B cell (primary cell): Measurements from ENCODE around the gene CXCL12. TPM values are rescaled to one million over a fixed set of nuclear protein-coding genes. Genes with fewer than 3 reads are reported as not detected.

Source experiments
- ATAC-seq: fragments of 200-7000 bp; cut with Tn5 transposase; one replicate; pipeline ENCODE4 v1.10.0; 2021; ENCODE audit warnings: low read depth, mild to moderate bottlenecking, moderate number of reproducible peaks, moderate library complexity
- CTCF ChIA-PET: fragments of 350-600 bp; sonication (Branson Sonifier 250); formaldehyde crosslinking; loops from one replicate; lab custom pipeline; 2021; ENCODE audit warnings: antibody characterized with exemption, inconsistent platforms; lab: Charles Lee
- POLR2A ChIA-PET: fragments of 350-600 bp; sonication (Branson Sonifier 250); formaldehyde crosslinking; loops from one replicate; lab custom pipeline; 2021; ENCODE audit warnings: antibody characterized with exemption; lab: Charles Lee
- DNase-seq: peaks from one replicate; pipeline ENCODE4 v3.0.0; 2013
- H2AFZ ChIP-seq: 2 replicates; pipeline ENCODE4 v1.6.1; 2012; ENCODE audit warnings: mild to moderate bottlenecking, low read depth, low read length; ENCODE audit not compliant: insufficient read depth, poor library complexity, severe bottlenecking
- H3K27ac ChIP-seq, 2 donors: 1 replicate in 1 of 2; 2 replicates in 1 of 2; pipeline ENCODE4 v1.5.1; 2012 to 2013; ENCODE audit warnings: low read length in 2 of 2, mild to moderate bottlenecking in 2 of 2, moderate library complexity in 1 of 2
- H3K27me3 ChIP-seq, 4 experiments: fragments of 200-600 bp in 1 of 4; sonication (generic) in 1 of 4; replicated peaks in 1 of 4; 1 replicate in 2 of 4; 2 replicates in 2 of 4; pipeline versions ENCODE4 v1.6.1 to v1.7.0; 2013 to 2016; ENCODE audit warnings: low read length in 3 of 4, mild to moderate bottlenecking in 2 of 4, mixed read lengths in 1 of 4, moderate library complexity in 1 of 4; ENCODE audit not compliant: insufficient read depth in 4 of 4, control insufficient read depth in 3 of 4; ENCODE audit errors: control extremely low read depth in 1 of 4
- H3K36me3 ChIP-seq, 2 experiments: replicated peaks in 1 of 2; 1 replicate in 1 of 2; 2 replicates in 1 of 2; pipeline versions ENCODE4 v1.6.1 to v1.7.1; 2013; ENCODE audit warnings: low read length in 1 of 2; ENCODE audit not compliant: insufficient read depth in 2 of 2, control insufficient read depth in 1 of 2; ENCODE audit errors: control extremely low read depth in 1 of 2, extremely low read depth in 1 of 2
- H3K4me1 ChIP-seq, 2 donors: fragments of 200-600 bp in 1 of 2; sonication (generic) in 1 of 2; 1 replicate in 1 of 2; 2 replicates in 1 of 2; pipeline versions ENCODE4 v1.5.1 to v1.6.1; 2013 to 2017; ENCODE audit warnings: low read length in 2 of 2; ENCODE audit not compliant: control insufficient read depth in 2 of 2, insufficient read depth in 2 of 2
- H3K4me2 ChIP-seq: replicated peaks from 2 replicates; pipeline ENCODE3; 2012; ENCODE audit warnings: mild to moderate bottlenecking, low read depth, low read length; ENCODE audit not compliant: poor library complexity, severe bottlenecking
- H3K4me3 ChIP-seq, 5 experiments: fragments of 200-600 bp in 1 of 5; sonication (generic) in 1 of 5; 1 replicate in 3 of 5; 2 replicates in 2 of 5; pipeline versions ENCODE4 v1.5.1 to v1.7.0; 2011 to 2016; ENCODE audit warnings: low read length in 4 of 5, mild to moderate bottlenecking in 4 of 5, low read depth in 2 of 5, control low read depth in 1 of 5, moderate library complexity in 1 of 5; ENCODE audit not compliant: insufficient read depth in 1 of 5; ENCODE audit errors: control extremely low read depth in 1 of 5, extremely low read depth in 1 of 5
- H3K79me2 ChIP-seq: fragments of 200-600 bp; sonication (generic); one replicate; pipeline ENCODE4 v1.6.0; 2016; ENCODE audit warnings: low read length; ENCODE audit not compliant: control insufficient read depth, insufficient read depth
- H3K9ac ChIP-seq: fragments of 200-600 bp; sonication (generic); 2 replicates; pipeline ENCODE4 v1.6.1; 2017; ENCODE audit warnings: mild to moderate bottlenecking, low read length, moderate library complexity
- H3K9me3 ChIP-seq, 3 donors: one replicate each; pipeline versions ENCODE4 v1.6.1 to v1.7.1; 2013; ENCODE audit warnings: low read length in 2 of 3; ENCODE audit not compliant: control insufficient read depth in 2 of 3, insufficient read depth in 1 of 3; ENCODE audit errors: control extremely low read depth in 1 of 3
- H4K20me1 ChIP-seq: 2 replicates; pipeline ENCODE4 v1.6.0; 2012; ENCODE audit warnings: mild to moderate bottlenecking, low read length; ENCODE audit not compliant: insufficient read depth, control insufficient read depth, poor library complexity, severe bottlenecking
- H3K27ac Mint-ChIP-seq: one replicate; pipeline ENCODE4 v1.8.0; 2021; ENCODE audit warnings: mixed read lengths
- H3K27me3 Mint-ChIP-seq: one replicate; pipeline ENCODE4 v1.8.0; 2021; ENCODE audit warnings: mixed read lengths
- H3K4me1 Mint-ChIP-seq: one replicate; pipeline ENCODE4 v1.8.0; 2021; ENCODE audit warnings: mixed read lengths
- H3K4me3 Mint-ChIP-seq: one replicate; pipeline ENCODE4 v1.8.0; 2021; ENCODE audit warnings: mixed read lengths
- H3K9me3 Mint-ChIP-seq: one replicate; pipeline ENCODE4 v1.8.0; 2022; ENCODE audit warnings: mixed read lengths; ENCODE audit not compliant: insufficient read depth
- EZH2 ChIP-seq: IDR thresholded peaks from 2 replicates; pipeline ENCODE4 v1.6.1; 2012; ENCODE audit warnings: borderline replicate concordance, low read depth, mild to moderate bottlenecking, moderate library complexity, low read length; ENCODE audit not compliant: insufficient read depth, poor library complexity, severe bottlenecking
- WGBS: methylation state at CpG from one replicate; pipeline ENCODE4 v1.1.5; 2013; ENCODE audit warnings: missing lambda C conversion rate; ENCODE audit not compliant: insufficient coverage; 5-methylcytosine and 5-hydroxymethylcytosine counted together
- intact Hi-C: fragments of 100-400 bp; cut with micrococcal nuclease; formaldehyde crosslinking; loops from one replicate; pipeline ENCODE4 v1.10.0; 2022
- polyA plus RNA-seq: library from polyadenylated mRNA; depleted of rRNA; stranded (reverse); fragments of >200 nt; gene quantifications from 2 replicates; pipeline ENCODE4 v1.2.3, GENCODE V29; 2012
- total RNA-seq, 2 donors: library from RNA; stranded (reverse); fragments of 120-200 nt in 1 of 2; gene quantifications; 1 replicate in 1 of 2; 2 replicates in 1 of 2; pipeline versions ENCODE4 v1.2.3 to v1.2.4, GENCODE V29; 2013 to 2022
- TF ChIP-seq, protein P1 (sequence below): fragments of 200-600 bp; IDR thresholded peaks from one replicate; pipeline ENCODE4 v1.8.0; 2022; ENCODE audit warnings: antibody characterized with exemption, mild to moderate bottlenecking

Gene CXCL12
- total and polyA plus RNA-seq, 2 donors (not counting 1 experiment from before 2014, with no cell fraction given): not detected

GRCh38 chr10:44395902-44396670 is 11.2 kb upstream of the CXCL12 start:
- ChIA-PET CTCF (no interaction called here), POLR2A (no interaction called here)
- no peak for DNase-seq
- Mint-ChIP-seq H3K9me3 (no peaks in the 10 kb centered on the region), H3K4me1 (no peaks in the 10 kb centered on the region), H3K27ac (no peak overlapping the region), H3K27me3 (peaks cover 19% of the 10 kb centered on the region), H3K4me3 (no peak overlapping the region)
- Histone ChIP-seq H4K20me1 (no peaks in the 10 kb centered on the region), H3K27ac (no peak overlapping the region), H3K9ac (no peak overlapping the region), H3K27me3 (no peaks in the 10 kb centered on the region), H3K36me3 (no peaks in the 10 kb centered on the region), H3K9me3 (no peaks in the 10 kb centered on the region), H3K4me2 (no peak overlapping the region), H3K4me3 (no peak overlapping the region), H2AFZ (no peak overlapping the region), H3K79me2 (no peaks in the 10 kb centered on the region), H3K4me1 (no peaks in the 10 kb centered on the region)
- ATAC-seq: no peak
- WGBS: 86% methylated on average over 7 of the region's 11 CpGs
- TF ChIP-seq, protein P1, sequence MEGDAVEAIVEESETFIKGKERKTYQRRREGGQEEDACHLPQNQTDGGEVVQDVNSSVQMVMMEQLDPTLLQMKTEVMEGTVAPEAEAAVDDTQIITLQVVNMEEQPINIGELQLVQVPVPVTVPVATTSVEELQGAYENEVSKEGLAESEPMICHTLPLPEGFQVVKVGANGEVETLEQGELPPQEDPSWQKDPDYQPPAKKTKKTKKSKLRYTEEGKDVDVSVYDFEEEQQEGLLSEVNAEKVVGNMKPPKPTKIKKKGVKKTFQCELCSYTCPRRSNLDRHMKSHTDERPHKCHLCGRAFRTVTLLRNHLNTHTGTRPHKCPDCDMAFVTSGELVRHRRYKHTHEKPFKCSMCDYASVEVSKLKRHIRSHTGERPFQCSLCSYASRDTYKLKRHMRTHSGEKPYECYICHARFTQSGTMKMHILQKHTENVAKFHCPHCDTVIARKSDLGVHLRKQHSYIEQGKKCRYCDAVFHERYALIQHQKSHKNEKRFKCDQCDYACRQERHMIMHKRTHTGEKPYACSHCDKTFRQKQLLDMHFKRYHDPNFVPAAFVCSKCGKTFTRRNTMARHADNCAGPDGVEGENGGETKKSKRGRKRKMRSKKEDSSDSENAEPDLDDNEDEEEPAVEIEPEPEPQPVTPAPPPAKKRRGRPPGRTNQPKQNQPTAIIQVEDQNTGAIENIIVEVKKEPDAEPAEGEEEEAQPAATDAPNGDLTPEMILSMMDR: no peak
- TF ChIP-seq EZH2: no peak
- intact Hi-C loops: no loop called here

GRCh38 chr10:44395396-44395795 is 10.5 kb upstream of the CXCL12 start:
- Mint-ChIP-seq H3K27me3 (peaks cover 22% of the 10 kb centered on the region), H3K4me3 (no peak overlapping the region), H3K27ac (no peak overlapping the region), H3K4me1 (no peaks in the 10 kb centered on the region), H3K9me3 (no peaks in the 10 kb centered on the region)
- H3K79me2 ChIP-seq: no peaks in the 10 kb centered on the region
- H3K36me3 ChIP-seq: no peaks in the 10 kb centered on the region
- H3K4me3 ChIP-seq: no peak overlapping the region
- intact Hi-C loops: no loop called here
- no peak overlapping the region for H3K4me2 ChIP-seq
- H3K27ac ChIP-seq: no peak overlapping the region
- DNase-seq: no peak
- ChIA-PET POLR2A (no interaction called here), CTCF (no interaction called here)
- H3K9me3 ChIP-seq: no peaks in the 10 kb centered on the region
- 65% methylated on average over 5 of the region's 5 CpGs for WGBS
- H3K4me1 ChIP-seq: no peaks in the 10 kb centered on the region
- H3K9ac ChIP-seq: no peak overlapping the region
- H4K20me1 ChIP-seq: no peaks in the 10 kb centered on the region
- H3K27me3 ChIP-seq: no peaks in the 10 kb centered on the region
- no peak overlapping the region for H2AFZ ChIP-seq
- ATAC-seq: no peak
- TF ChIP-seq EZH2: no peak
- TF ChIP-seq, protein P1: no peak
